Kidney epithelial cell (primary cell): ENCODE measurements around the gene ILRUN. TPM values are rescaled to one million over a fixed set of nuclear protein-coding genes. Genes with fewer than 3 reads are reported as not detected.
"Not testable (repeated sequence)": the region's sequence is repeated elsewhere in the genome, so short reads cannot be mapped to it uniquely, and the experiment has no call there.

Source experiments
- DNase-seq: peaks from one replicate; pipeline ENCODE4 v3.0.0-alpha.2; 2010; ENCODE audit warnings: low read depth
- H3K27me3 ChIP-seq: 2 replicates; pipeline ENCODE4 v1.6.0; 2011; ENCODE audit warnings: low read length; ENCODE audit not compliant: control insufficient read depth, insufficient read depth
- H3K36me3 ChIP-seq: 2 replicates; pipeline ENCODE4 v1.5.1; 2011; ENCODE audit warnings: low read length; ENCODE audit not compliant: control insufficient read depth, insufficient read depth
- H3K4me3 ChIP-seq: 2 replicates; pipeline ENCODE4 v1.5.1; 2011; ENCODE audit warnings: low read depth, mild to moderate bottlenecking, control low read depth, low read length
- CTCF ChIP-seq: IDR thresholded peaks from 2 replicates; pipeline ENCODE4 v1.5.1; 2011; ENCODE audit warnings: mild to moderate bottlenecking, moderate library complexity, low read length, control low read depth, inconsistent platforms; ENCODE audit not compliant: insufficient read depth, poor library complexity, severe bottlenecking
- total RNA-seq: library from RNA; depleted of rRNA; stranded (reverse); fragments of >200 nt; gene quantifications from 2 replicates; pipeline ENCODE4 v1.2.3, GENCODE V29; 2015

The ILRUN gene
- total RNA-seq, 1 donor from 2014 or later: 37.9 TPM

- no peak for TF ChIP-seq CTCF
- DNase-seq: no peak
- Histone ChIP-seq H3K36me3 (no peaks in the 10 kb centered on the region), H3K27me3 (no peaks in the 10 kb centered on the region), H3K4me3 (no peak overlapping the region)
Measured at GRCh38 chr6:34731393-34732060, 35.0 kb upstream of the ILRUN start.

DNA sequence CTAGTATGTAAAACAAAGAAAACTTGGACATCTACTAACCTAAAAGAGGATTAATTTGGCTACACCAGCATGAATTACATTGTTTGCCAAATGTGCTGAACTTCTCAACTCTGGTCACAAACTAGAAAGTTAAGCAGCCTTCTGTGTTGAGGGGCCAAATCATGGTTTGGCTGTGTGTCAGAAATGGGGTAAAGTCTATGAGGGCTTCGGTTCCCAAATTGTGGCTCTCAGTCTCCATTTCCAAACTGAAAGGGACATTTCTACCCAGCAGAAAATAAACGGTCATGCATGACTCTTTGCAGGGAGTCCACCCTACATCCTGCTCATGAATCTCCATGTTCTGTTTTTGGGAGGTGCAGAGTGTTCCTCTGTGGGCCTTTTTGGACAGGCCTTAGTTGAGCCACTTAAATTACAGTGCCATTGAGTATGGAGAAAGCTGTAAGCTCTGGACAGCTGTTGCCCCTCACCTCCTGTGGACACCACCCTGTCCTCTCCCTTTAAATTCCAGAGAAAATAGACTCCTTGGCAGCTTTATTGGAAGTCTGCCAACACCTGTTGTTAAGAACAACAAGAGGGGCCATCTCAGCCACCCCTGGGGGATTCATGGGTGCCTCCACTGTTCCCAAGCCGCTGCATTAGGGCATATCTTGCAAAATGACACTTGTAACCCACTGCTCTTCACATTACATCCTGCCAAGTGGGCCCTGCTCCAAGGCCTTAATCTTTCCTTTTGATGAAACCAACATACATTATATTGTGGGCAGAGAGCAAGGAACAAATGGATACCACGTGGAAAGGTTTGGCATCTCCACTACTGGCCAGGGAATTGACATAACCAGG is 33.3 kb upstream of the ILRUN start:
- no peak for DNase-seq
- no peaks in the 10 kb centered on the region for H3K36me3 ChIP-seq
- no peaks in the 10 kb centered on the region for H3K27me3 ChIP-seq
- TF ChIP-seq CTCF: no peak
- no peak overlapping the region for H3K4me3 ChIP-seq

DNA sequence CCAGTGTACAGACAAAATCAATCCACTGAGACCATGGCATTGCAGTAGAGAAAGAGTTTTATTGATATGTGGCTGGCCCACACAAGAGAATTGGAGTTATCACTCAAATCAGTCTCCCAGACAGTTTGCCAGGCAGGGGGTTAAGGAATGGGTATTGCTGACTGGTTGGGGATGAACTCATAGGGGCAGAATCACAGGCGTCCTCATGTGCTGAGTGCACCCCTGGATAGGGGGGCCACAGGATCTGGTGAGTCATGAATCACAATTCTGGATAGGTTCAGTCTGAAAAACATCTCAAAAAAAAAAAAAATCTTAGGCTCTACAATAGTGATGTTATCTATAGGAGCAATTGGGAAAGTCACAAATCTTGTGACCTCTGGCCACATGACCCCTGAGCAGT is 29.5 kb upstream of the ILRUN start:
- Histone ChIP-seq H3K36me3 (no peaks in the 10 kb centered on the region), H3K4me3 (no peak overlapping the region), H3K27me3 (no peaks in the 10 kb centered on the region)
- TF ChIP-seq CTCF: no peak
- no peak for DNase-seq

DNA sequence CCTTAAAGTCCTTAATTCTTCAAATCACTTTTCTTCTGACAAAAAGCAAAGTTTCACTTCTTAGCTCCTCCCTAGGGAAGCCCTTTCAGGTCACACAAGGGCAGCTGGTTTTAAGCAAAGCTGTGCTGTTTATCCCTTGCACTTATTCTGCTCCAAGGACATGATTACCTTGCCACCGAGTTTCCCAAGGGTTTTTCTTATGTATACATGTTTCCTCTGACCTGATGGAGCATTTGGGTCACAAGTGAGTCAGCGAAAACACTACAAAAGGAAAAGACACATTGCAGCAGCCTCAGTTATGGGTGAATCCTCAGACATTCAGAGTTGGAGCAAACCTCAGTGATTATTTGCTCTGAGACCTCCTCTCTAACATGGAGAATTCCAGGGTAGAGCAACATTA is 26.6 kb upstream of the ILRUN start:
- Histone ChIP-seq H3K27me3 (no peaks in the 10 kb centered on the region), H3K36me3 (no peaks in the 10 kb centered on the region), H3K4me3 (no peak overlapping the region)
- no peak for TF ChIP-seq CTCF
- no peak for DNase-seq

- H3K4me3 ChIP-seq: no peak overlapping the region
- DNase-seq: no peak
- H3K36me3 ChIP-seq: no peaks in the 10 kb centered on the region
- TF ChIP-seq CTCF: no peak
- H3K27me3 ChIP-seq: no peaks in the 10 kb centered on the region
Measured at GRCh38 chr6:34722451-34722850, 25.9 kb upstream of the ILRUN start.

- H3K4me3 ChIP-seq, DNase-seq, H3K36me3 ChIP-seq, H3K27me3 ChIP-seq: not testable (repeated sequence)
Measured at GRCh38 chr6:34720160-34720559, 23.6 kb upstream of the ILRUN start.

- H3K27me3 ChIP-seq, H3K4me3 ChIP-seq, H3K36me3 ChIP-seq, DNase-seq: not testable (repeated sequence)
Measured at GRCh38 chr6:34719646-34720045, 23.1 kb upstream of the ILRUN start.
